IMR-90 (cell line): ENCODE results near the gene MAPK9. TPM values are rescaled to one million over a fixed set of nuclear protein-coding genes. Genes with fewer than 3 reads are reported as not detected.

Experiments used
- ATAC-seq: fragments of 200-7000 bp; cut with Tn5 transposase; 2 replicates; pipeline ENCODE4 v1.9.1; 2020; ENCODE audit warnings: low read depth, mild to moderate bottlenecking, moderate library complexity
- BruUV-seq: library from RNA; stranded (reverse); fragments of 400-500 nt; replicated peaks from 2 replicates; lab custom pipeline; 2021; lab: Mats Ljungman, UMichigan
- CTCF ChIA-PET: fragments of 300-600 bp; formaldehyde crosslinking; extraction: SDS; loops from one replicate; lab custom pipeline; 2021; ENCODE audit warnings: antibody characterized with exemption; lab: Yijun Ruan, JAX
- POLR2A ChIA-PET: fragments of 300-600 bp; sonication (Branson Sonifier 250); formaldehyde crosslinking; loops from one replicate; lab custom pipeline; 2022; ENCODE audit warnings: antibody characterized with exemption; ENCODE audit not compliant: unreplicated experiment; lab: Charles Lee
- DNase-seq: peaks from one replicate; pipeline ENCODE4 v3.0.0; 2013
- H2AFZ ChIP-seq: replicated peaks from 2 replicates; pipeline ENCODE3; 2013; ENCODE audit warnings: low read length, mild to moderate bottlenecking; ENCODE audit not compliant: poor library complexity
- H2AK5ac ChIP-seq: 2 replicates; pipeline ENCODE4 v1.6.1; 2013; ENCODE audit warnings: low read depth, low read length, inconsistent platforms
- H2AK9ac ChIP-seq: replicated peaks from 2 replicates; pipeline ENCODE3; 2013; ENCODE audit warnings: mild to moderate bottlenecking, low read depth, low read length, moderate library complexity; ENCODE audit not compliant: poor library complexity
- H2BK120ac ChIP-seq: 2 replicates; pipeline ENCODE4 v1.6.1; 2013; ENCODE audit warnings: low read depth, low read length, inconsistent platforms
- H2BK15ac ChIP-seq: 3 replicates; pipeline ENCODE4 v1.6.1; 2013; ENCODE audit warnings: low read depth, low read length, inconsistent platforms
- H2BK20ac ChIP-seq: 2 replicates; pipeline ENCODE4 v1.6.1; 2013; ENCODE audit warnings: low read depth, mild to moderate bottlenecking, inconsistent platforms, low read length, moderate library complexity
- H2BK5ac ChIP-seq: 2 replicates; pipeline ENCODE4 v1.6.1; 2013; ENCODE audit warnings: mild to moderate bottlenecking, low read depth, low read length, inconsistent platforms; ENCODE audit not compliant: poor library complexity, severe bottlenecking
- H3K14ac ChIP-seq: replicated peaks from 2 replicates; pipeline ENCODE4 v1.6.1; 2013; ENCODE audit warnings: low read depth, low read length, inconsistent platforms
- H3K18ac ChIP-seq: 2 replicates; pipeline ENCODE4 v1.6.1; 2013; ENCODE audit warnings: low read depth, low read length, control low read depth
- H3K23ac ChIP-seq: 2 replicates; pipeline ENCODE4 v1.6.1; 2013; ENCODE audit warnings: low read depth, low read length, inconsistent platforms
- H3K27ac ChIP-seq: 2 replicates; pipeline ENCODE4 v1.5.1; 2013; ENCODE audit warnings: mild to moderate bottlenecking, control low read depth, low read length; ENCODE audit not compliant: insufficient read depth
- H3K27me3 ChIP-seq: 2 replicates; pipeline ENCODE4 v1.6.1; 2013; ENCODE audit warnings: low read length; ENCODE audit not compliant: control insufficient read depth, insufficient read depth
- H3K36me3 ChIP-seq: 2 replicates; pipeline ENCODE4 v1.6.1; 2013; ENCODE audit warnings: low read length, mixed read lengths; ENCODE audit not compliant: control insufficient read depth, insufficient read depth
- H3K4ac ChIP-seq: 2 replicates; pipeline ENCODE4 v1.6.1; 2013; ENCODE audit warnings: low read depth, low read length, inconsistent platforms
- H3K4me1 ChIP-seq: 2 replicates; pipeline ENCODE4 v1.6.1; 2013; ENCODE audit warnings: low read length, mixed read lengths; ENCODE audit not compliant: control insufficient read depth, insufficient read depth
- H3K4me2 ChIP-seq: 2 replicates; pipeline ENCODE4 v1.6.1; 2013; ENCODE audit warnings: low read depth, mild to moderate bottlenecking, control low read depth, low read length, moderate library complexity
- H3K4me3 ChIP-seq: 2 replicates; pipeline ENCODE4 v1.5.1; 2013; ENCODE audit warnings: low read depth, mild to moderate bottlenecking, control low read depth, low read length, moderate library complexity; ENCODE audit not compliant: insufficient read depth
- H3K56ac ChIP-seq: 2 replicates; pipeline ENCODE4 v1.6.1; 2013; ENCODE audit warnings: low read length, inconsistent platforms; ENCODE audit not compliant: insufficient read depth; ENCODE audit errors: extremely low read depth
- H3K79me1 ChIP-seq, 2 experiments: 2 replicates each; pipeline ENCODE4 v1.6.1; 2013; ENCODE audit warnings: low read length in 2 of 2, inconsistent platforms in 1 of 2, low read depth in 1 of 2
- H3K9ac ChIP-seq: 2 replicates; pipeline ENCODE4 v1.6.1; 2013; ENCODE audit warnings: low read depth, low read length, control low read depth
- H3K9me1 ChIP-seq: 2 replicates; pipeline ENCODE4 v1.6.1; 2013; ENCODE audit warnings: low read length, inconsistent platforms; ENCODE audit not compliant: insufficient read depth
- H3K9me3 ChIP-seq: 2 replicates; pipeline ENCODE4 v1.6.1; 2013; ENCODE audit warnings: low read length; ENCODE audit not compliant: control insufficient read depth, insufficient read depth
- H4K20me1 ChIP-seq: 2 replicates; pipeline ENCODE4 v1.6.1; 2013; ENCODE audit warnings: low read length, inconsistent platforms; ENCODE audit not compliant: insufficient read depth
- H4K5ac ChIP-seq: 2 replicates; pipeline ENCODE4 v1.6.1; 2013; ENCODE audit warnings: mild to moderate bottlenecking, low read depth, low read length, control low read depth
- H4K8ac ChIP-seq, 2 experiments: 2 replicates each; pipeline ENCODE4 v1.6.1; 2013; ENCODE audit warnings: low read depth in 2 of 2, low read length in 2 of 2, control low read depth in 1 of 2, inconsistent platforms in 1 of 2
- H4K91ac ChIP-seq: 2 replicates; pipeline ENCODE4 v1.6.1; 2013; ENCODE audit warnings: low read depth, low read length, inconsistent platforms; ENCODE audit not compliant: insufficient read depth
- BHLHE40 ChIP-seq: fragments of 150-350 bp; IDR thresholded peaks from 2 replicates; pipeline ENCODE4 v1.6.1; 2016; ENCODE audit warnings: mild to moderate bottlenecking, low read depth, low read length
- CEBPB ChIP-seq: IDR thresholded peaks from 2 replicates; pipeline ENCODE4 v1.6.1; 2012; ENCODE audit warnings: low read depth, low read length, improper control_type of control experiment
- CHD1 ChIP-seq: IDR thresholded peaks from 2 replicates; pipeline ENCODE4 v1.6.1; 2012; ENCODE audit warnings: low read depth, low read length, improper control_type of control experiment
- FOS ChIP-seq: fragments of 150-350 bp; IDR thresholded peaks from 2 replicates; pipeline ENCODE4 v1.6.1; 2016; ENCODE audit warnings: low read depth, low read length
- MAFK ChIP-seq: IDR thresholded peaks from 2 replicates; pipeline ENCODE4 v1.6.1; 2012; ENCODE audit warnings: low read depth, low read length, improper control_type of control experiment
- MAZ ChIP-seq: IDR thresholded peaks from 2 replicates; pipeline ENCODE4 v1.6.1; 2012; ENCODE audit warnings: low read depth, mild to moderate bottlenecking, low read length, improper control_type of control experiment, moderate library complexity, borderline replicate concordance
- MXI1 ChIP-seq: IDR thresholded peaks from 2 replicates; pipeline ENCODE4 v1.6.1; 2012; ENCODE audit warnings: low read depth, mild to moderate bottlenecking, low read length, moderate library complexity, borderline replicate concordance
- NFE2L2 ChIP-seq: fragments of 150-350 bp; IDR thresholded peaks from 2 replicates; pipeline ENCODE4 v1.6.1; 2016; ENCODE audit warnings: low read depth, mild to moderate bottlenecking, low read length
- POLR2A ChIP-seq: IDR thresholded peaks from 2 replicates; pipeline ENCODE4 v1.6.1; 2012; ENCODE audit warnings: mild to moderate bottlenecking, low read depth, low read length
- RAD21 ChIP-seq: IDR thresholded peaks from 2 replicates; pipeline ENCODE4 v1.6.1; 2012; ENCODE audit warnings: low read length, improper control_type of control experiment
- RCOR1 ChIP-seq: IDR thresholded peaks from 2 replicates; pipeline ENCODE4 v1.6.1; 2012; ENCODE audit warnings: mild to moderate bottlenecking, low read length, improper control_type of control experiment; ENCODE audit not compliant: insufficient replicate concordance
- RFX5 ChIP-seq: IDR thresholded peaks from 2 replicates; pipeline ENCODE4 v1.8.0; 2012; ENCODE audit warnings: low read depth, mild to moderate bottlenecking, low read length, moderate library complexity
- SMC3 ChIP-seq: fragments of 150-350 bp; IDR thresholded peaks from 2 replicates; pipeline ENCODE4 v1.6.1; 2016; ENCODE audit warnings: low read depth, mild to moderate bottlenecking, antibody characterized with exemption, low read length, moderate library complexity
- WGBS, 2 experiments: methylation state at CpG; one replicate each; pipeline versions ENCODE4 v1.1.5 to v1.1.7; 2013; ENCODE audit warnings: missing lambda C conversion rate in 2 of 2; ENCODE audit not compliant: insufficient read length in 1 of 2; ENCODE audit errors: extremely low coverage in 2 of 2; 5-methylcytosine and 5-hydroxymethylcytosine counted together
- dilution Hi-C: fragments of 300-500 bp; cut with HindIII; formaldehyde crosslinking; loops from one replicate; pipeline ENCODE4 v1.14.3; 2018; ENCODE audit warnings: low sequenced_read_pairs; ENCODE audit not compliant: unreplicated experiment
- in situ Hi-C: fragments of 300-500 bp; cut with MboI; formaldehyde crosslinking; loops from 3 replicates; pipeline ENCODE4 v1.14.3; 2019; ENCODE audit warnings: low sequenced_read_pairs, inconsistent platforms, mixed read lengths
- intact Hi-C: fragments of 100-400 bp; cut with micrococcal nuclease; formaldehyde crosslinking; loops from 2 replicates; pipeline ENCODE4 v1.10.0; 2022
- polyA plus RNA-seq, 3 experiments: library from polyadenylated mRNA; depleted of rRNA; stranded (reverse); fragments of >200 nt; gene quantifications; 2 replicates each; pipeline ENCODE4 v1.2.3, GENCODE V29; 2012; ENCODE audit warnings: low replicate concordance in 1 of 3
- total RNA-seq: library from RNA; depleted of rRNA; stranded (reverse); fragments of >200 nt; gene quantifications from 2 replicates; pipeline ENCODE4 v1.2.3, GENCODE V29; 2012
- TF ChIP-seq, protein P1 (sequence below): conservative IDR thresholded peaks from 2 replicates; pipeline ENCODE4 v1.5.1; 2012; ENCODE audit warnings: mild to moderate bottlenecking, low read depth, low read length, improper control_type of control experiment
- TF ChIP-seq, protein P2 (sequence below): fragments of 150-350 bp; IDR thresholded peaks from 2 replicates; pipeline ENCODE4 v1.6.1; 2017; ENCODE audit warnings: mild to moderate bottlenecking, antibody characterized with exemption, low read length, low read depth
- TF ChIP-seq, protein P3 (sequence below): fragments of 150-350 bp; IDR thresholded peaks from 2 replicates; pipeline ENCODE4 v1.6.1; 2016; ENCODE audit warnings: low read depth, mild to moderate bottlenecking, low read length, moderate library complexity, borderline replicate concordance

Gene MAPK9
- total and polyA plus RNA-seq, 2 of the 4 experiments (the other 2 are of a cell fraction): 22.9 to 23.3 TPM

DNA sequence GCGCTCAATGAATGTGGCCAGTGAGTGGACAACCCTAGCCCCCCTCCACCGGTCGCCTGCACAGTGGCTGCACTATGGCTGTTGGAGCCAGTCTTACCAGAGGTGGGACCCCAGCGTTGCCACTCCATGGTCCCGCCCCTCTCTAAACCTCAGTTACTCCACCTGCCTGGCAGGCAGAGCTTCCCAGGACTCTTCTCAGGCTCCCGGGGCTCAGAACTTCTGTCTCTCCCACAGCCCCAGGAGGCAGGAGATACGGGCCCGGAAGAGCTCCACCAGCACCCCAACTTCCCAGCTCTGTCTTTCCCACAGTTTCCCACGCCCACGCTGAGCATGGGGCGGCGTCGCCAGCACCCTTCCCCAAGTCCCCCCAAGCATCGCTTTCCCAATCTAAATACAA, 83.8 kb downstream of the MAPK9 start:
- intact Hi-C loops (loop anchor here (1.0 to 10.0 kb wide), 2 partner anchors 46 to 397 kb away; no protein-coding TSS in a partner anchor), dilution Hi-C loops (no loop called here), in situ Hi-C loops (no loop called here)
- no peaks in the 10 kb centered on the region for H3K9me1 ChIP-seq
- 46% methylated on average over 8 of the region's 14 CpGs; no CpG with 5 or more reads in 1 of the 2 experiments for WGBS, 2 experiments
- H3K56ac ChIP-seq: no peak overlapping the region
- no peak overlapping the region for H3K4me3 ChIP-seq
- no peak overlapping the region for H3K27ac ChIP-seq
- H4K8ac ChIP-seq: no peak overlapping the region
- no peaks in the 10 kb centered on the region for H3K9me3 ChIP-seq
- no peak overlapping the region for H2BK120ac ChIP-seq
- CTCF ChIA-PET: interaction anchor here (0.6 to 1.5 kb wide), 5 partner anchors 22 to 121 kb away, joined by 3 to 5 read pairs (median 4); no protein-coding TSS in a partner anchor
- ATAC-seq (no peak), DNase-seq (no peak)
- H3K9ac ChIP-seq: no peak overlapping the region
- BruUV-seq: no TSS peak
- peak overlapping the region; percentile 55 for H2AK9ac ChIP-seq
- no peak overlapping the region for H2BK5ac ChIP-seq
- no peak overlapping the region for H2AK5ac ChIP-seq
- no peak overlapping the region for H2BK20ac ChIP-seq
- no peaks in the 10 kb centered on the region for H3K36me3 ChIP-seq
- no peak overlapping the region for H3K4me2 ChIP-seq
- no peak overlapping the region for H3K4ac ChIP-seq
- no peaks in the 10 kb centered on the region for H4K20me1 ChIP-seq
- H4K5ac ChIP-seq: no peak overlapping the region
- no peak overlapping the region for H2BK15ac ChIP-seq
- no peak overlapping the region for H3K18ac ChIP-seq
- peaks cover 16% of the 10 kb centered on the region; the same call in 1 of the 2 replicates for H3K27me3 ChIP-seq
- H3K4me1 ChIP-seq: peaks cover 1% of the 10 kb centered on the region; the same call in 1 of the 2 replicates
- no peak overlapping the region for H3K14ac ChIP-seq
- H3K79me1 ChIP-seq: no peaks in the 10 kb centered on the region
- POLR2A ChIA-PET: no interaction called here
- TF ChIP-seq BHLHE40 (no peak), MAFK (no peak), MXI1 (no peak), RAD21 (no peak), CEBPB (no peak), RCOR1 (no peak), RFX5 (no peak), NFE2L2 (no peak), MAZ (no peak), POLR2A (no peak), CHD1 (no peak), FOS (no peak), SMC3 (no peak)
- TF ChIP-seq, protein P1, sequence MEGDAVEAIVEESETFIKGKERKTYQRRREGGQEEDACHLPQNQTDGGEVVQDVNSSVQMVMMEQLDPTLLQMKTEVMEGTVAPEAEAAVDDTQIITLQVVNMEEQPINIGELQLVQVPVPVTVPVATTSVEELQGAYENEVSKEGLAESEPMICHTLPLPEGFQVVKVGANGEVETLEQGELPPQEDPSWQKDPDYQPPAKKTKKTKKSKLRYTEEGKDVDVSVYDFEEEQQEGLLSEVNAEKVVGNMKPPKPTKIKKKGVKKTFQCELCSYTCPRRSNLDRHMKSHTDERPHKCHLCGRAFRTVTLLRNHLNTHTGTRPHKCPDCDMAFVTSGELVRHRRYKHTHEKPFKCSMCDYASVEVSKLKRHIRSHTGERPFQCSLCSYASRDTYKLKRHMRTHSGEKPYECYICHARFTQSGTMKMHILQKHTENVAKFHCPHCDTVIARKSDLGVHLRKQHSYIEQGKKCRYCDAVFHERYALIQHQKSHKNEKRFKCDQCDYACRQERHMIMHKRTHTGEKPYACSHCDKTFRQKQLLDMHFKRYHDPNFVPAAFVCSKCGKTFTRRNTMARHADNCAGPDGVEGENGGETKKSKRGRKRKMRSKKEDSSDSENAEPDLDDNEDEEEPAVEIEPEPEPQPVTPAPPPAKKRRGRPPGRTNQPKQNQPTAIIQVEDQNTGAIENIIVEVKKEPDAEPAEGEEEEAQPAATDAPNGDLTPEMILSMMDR: no peak
- TF ChIP-seq, protein P2, sequence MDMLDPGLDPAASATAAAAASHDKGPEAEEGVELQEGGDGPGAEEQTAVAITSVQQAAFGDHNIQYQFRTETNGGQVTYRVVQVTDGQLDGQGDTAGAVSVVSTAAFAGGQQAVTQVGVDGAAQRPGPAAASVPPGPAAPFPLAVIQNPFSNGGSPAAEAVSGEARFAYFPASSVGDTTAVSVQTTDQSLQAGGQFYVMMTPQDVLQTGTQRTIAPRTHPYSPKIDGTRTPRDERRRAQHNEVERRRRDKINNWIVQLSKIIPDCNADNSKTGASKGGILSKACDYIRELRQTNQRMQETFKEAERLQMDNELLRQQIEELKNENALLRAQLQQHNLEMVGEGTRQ: no peak
- TF ChIP-seq, protein P3, sequence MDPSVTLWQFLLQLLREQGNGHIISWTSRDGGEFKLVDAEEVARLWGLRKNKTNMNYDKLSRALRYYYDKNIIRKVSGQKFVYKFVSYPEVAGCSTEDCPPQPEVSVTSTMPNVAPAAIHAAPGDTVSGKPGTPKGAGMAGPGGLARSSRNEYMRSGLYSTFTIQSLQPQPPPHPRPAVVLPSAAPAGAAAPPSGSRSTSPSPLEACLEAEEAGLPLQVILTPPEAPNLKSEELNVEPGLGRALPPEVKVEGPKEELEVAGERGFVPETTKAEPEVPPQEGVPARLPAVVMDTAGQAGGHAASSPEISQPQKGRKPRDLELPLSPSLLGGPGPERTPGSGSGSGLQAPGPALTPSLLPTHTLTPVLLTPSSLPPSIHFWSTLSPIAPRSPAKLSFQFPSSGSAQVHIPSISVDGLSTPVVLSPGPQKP: no peak
- no peak overlapping the region for H3K23ac ChIP-seq
- peak overlapping the region; percentile 76 for H2AFZ ChIP-seq
- H4K91ac ChIP-seq: no peak overlapping the region
